Glutamatergic neuron (in vitro differentiated cells): ENCODE data around the gene CERS5. TPM values are rescaled to one million over a fixed set of nuclear protein-coding genes. Genes with fewer than 3 reads are reported as not detected.

Experiments
- DNase-seq: peaks from one replicate; pipeline ENCODE4 v3.0.0; 2022
- H3K27ac Mint-ChIP-seq: one replicate; pipeline ENCODE4 v1.8.0; 2020; ENCODE audit warnings: mild to moderate bottlenecking, mixed read lengths, inconsistent platforms; ENCODE audit not compliant: unreplicated experiment
- H3K27me3 Mint-ChIP-seq: one replicate; pipeline ENCODE4 v1.8.0; 2020; ENCODE audit warnings: mild to moderate bottlenecking, moderate library complexity, mixed read lengths, inconsistent platforms; ENCODE audit not compliant: unreplicated experiment
- H3K36me3 Mint-ChIP-seq: one replicate; pipeline ENCODE4 v1.8.0; 2020; ENCODE audit warnings: mild to moderate bottlenecking, mixed read lengths, inconsistent platforms; ENCODE audit not compliant: unreplicated experiment
- H3K4me1 Mint-ChIP-seq: one replicate; pipeline ENCODE4 v1.8.0; 2020; ENCODE audit warnings: mild to moderate bottlenecking, low read depth, mixed read lengths, inconsistent platforms; ENCODE audit not compliant: unreplicated experiment
- H3K4me3 Mint-ChIP-seq: one replicate; pipeline ENCODE4 v1.8.0; 2020; ENCODE audit warnings: mild to moderate bottlenecking, mixed read lengths, inconsistent platforms; ENCODE audit not compliant: unreplicated experiment
- H3K9me3 Mint-ChIP-seq: one replicate; pipeline ENCODE4 v1.8.0; 2020; ENCODE audit warnings: mild to moderate bottlenecking, moderate library complexity, mixed read lengths, inconsistent platforms; ENCODE audit not compliant: unreplicated experiment
- total RNA-seq: library from RNA; stranded (reverse); fragmentation: NEBNext Ultra II Directional; extraction: Animal tissue kit (Norgen Biotek cat#: 25700); gene quantifications from one replicate; pipeline ENCODE4 v1.2.1, GENCODE V29; 2021; ENCODE audit not compliant: unreplicated experiment
- TF ChIP-seq, protein P1 (sequence below): fragments of 200-600 bp; sonication (generic); IDR thresholded peaks from one replicate; pipeline ENCODE4 v1.5.0; 2021; ENCODE audit not compliant: partially characterized antibody, unreplicated experiment

Gene CERS5
- total RNA-seq, 1 donor from 2014 or later = 125 TPM

DNA sequence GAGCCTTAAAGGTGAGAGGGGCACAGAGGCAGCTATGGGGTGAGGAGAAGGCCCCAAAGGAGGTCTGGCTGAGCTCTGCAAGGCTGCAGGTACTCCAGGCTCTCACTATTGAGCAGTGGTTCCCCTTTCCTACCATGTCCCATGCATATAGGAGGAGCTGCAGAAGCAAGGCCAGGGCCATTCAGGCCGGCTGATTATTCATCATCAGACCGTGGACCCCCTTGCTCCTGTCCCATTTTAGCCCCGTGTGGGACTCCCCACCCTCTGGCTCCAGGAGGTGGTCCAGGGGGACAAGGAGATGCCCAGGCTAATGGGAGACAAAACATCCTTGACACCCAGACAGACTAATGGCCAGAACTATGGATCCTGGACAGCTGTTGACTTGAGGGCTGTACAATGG, 60.3 kb downstream of the CERS5 start:
- Mint-ChIP-seq H3K27ac (no peak overlapping the region), H3K36me3 (no peaks in the 10 kb centered on the region), H3K9me3 (peaks cover 4% of the 10 kb centered on the region), H3K27me3 (peaks cover 4% of the 10 kb centered on the region), H3K4me3 (no peak overlapping the region), H3K4me1 (peaks cover 14% of the 10 kb centered on the region)
- DNase-seq = no peak
- TF ChIP-seq, protein P1, sequence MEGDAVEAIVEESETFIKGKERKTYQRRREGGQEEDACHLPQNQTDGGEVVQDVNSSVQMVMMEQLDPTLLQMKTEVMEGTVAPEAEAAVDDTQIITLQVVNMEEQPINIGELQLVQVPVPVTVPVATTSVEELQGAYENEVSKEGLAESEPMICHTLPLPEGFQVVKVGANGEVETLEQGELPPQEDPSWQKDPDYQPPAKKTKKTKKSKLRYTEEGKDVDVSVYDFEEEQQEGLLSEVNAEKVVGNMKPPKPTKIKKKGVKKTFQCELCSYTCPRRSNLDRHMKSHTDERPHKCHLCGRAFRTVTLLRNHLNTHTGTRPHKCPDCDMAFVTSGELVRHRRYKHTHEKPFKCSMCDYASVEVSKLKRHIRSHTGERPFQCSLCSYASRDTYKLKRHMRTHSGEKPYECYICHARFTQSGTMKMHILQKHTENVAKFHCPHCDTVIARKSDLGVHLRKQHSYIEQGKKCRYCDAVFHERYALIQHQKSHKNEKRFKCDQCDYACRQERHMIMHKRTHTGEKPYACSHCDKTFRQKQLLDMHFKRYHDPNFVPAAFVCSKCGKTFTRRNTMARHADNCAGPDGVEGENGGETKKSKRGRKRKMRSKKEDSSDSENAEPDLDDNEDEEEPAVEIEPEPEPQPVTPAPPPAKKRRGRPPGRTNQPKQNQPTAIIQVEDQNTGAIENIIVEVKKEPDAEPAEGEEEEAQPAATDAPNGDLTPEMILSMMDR = no peak

DNA sequence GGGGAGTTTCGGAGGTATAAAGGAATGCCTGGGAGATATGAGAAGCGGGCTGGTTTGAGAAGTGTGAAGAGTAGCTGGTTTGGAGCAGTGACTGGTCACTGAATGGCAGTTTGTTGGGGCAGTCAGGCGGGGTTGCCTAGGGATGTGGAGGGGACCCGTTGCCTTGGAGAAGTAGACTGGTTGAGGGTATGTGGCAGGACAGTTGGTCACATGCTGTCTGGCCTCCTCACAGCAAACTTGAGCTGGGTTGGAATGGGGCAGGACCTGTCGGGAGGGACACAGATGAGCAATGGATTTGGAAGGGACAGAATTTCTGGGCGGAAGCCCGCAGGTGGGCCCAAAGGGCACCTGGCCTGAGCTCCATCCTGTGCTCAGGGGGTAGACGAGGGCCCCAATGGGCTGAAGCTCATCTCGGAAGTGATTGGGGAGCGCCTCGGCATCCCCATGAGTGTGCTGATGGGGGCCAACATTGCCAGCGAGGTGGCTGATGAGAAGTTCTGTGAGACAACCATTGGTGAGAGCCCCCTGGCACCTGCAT, 61.2 kb downstream of the CERS5 start:
- Mint-ChIP-seq H3K36me3 (no peaks in the 10 kb centered on the region), H3K27ac (no peak overlapping the region), H3K27me3 (peaks cover 4% of the 10 kb centered on the region), H3K4me1 (peaks cover 13% of the 10 kb centered on the region), H3K9me3 (peaks cover 4% of the 10 kb centered on the region), H3K4me3 (peak overlapping the region; percentile 28)
- TF ChIP-seq, protein P1 = no peak
- DNase-seq = no peak

DNA sequence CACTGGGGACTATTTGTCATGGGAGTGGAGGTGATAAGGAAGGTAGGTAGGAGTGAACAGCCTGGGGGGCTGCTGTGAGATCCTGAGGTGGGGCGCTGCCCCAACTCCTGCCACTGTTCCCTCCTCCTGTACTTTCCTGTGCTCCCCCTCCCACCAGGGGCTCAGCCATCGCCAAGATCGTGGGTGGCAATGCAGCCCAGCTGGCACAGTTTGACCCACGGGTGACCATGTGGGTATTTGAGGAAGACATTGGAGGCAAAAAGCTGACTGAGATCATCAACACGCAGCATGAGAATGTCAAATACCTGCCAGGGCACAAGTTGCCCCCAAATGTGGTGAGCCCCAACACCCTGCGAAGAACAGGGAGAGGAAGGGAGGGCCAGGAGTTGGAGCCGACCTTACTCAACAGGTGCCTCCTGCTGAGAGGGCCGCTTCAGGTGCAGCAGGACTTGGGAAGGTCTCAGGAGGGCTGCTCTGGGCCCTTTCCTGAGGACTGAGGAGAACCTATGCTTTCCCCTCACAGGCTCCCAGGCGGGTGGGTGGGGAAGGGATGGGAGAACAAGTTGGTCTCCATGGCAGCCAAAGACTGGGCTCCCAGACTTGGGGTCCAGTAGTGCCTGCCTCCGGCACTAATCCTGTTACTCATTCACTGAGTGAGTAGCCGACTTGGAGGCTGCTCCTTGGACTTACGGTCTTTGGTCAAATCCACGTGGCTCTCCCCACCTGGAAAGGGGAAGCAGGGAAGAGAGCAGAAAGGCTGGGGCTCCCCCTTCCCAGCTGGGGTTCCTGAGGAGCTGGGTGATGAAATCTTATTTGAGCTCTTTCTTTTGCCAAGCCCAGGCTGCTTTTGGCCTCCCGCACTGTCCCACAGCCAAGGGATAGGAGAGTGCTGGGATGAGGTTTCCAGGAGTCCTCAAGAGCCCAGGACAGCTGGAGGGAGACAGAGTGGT, 62.5 kb downstream of the CERS5 start:
- TF ChIP-seq, protein P1 = no peak
- Mint-ChIP-seq H3K9me3 (peaks cover 4% of the 10 kb centered on the region), H3K27ac (no peak overlapping the region), H3K27me3 (peaks cover 4% of the 10 kb centered on the region), H3K36me3 (peaks cover 1% of the 10 kb centered on the region), H3K4me3 (no peak overlapping the region), H3K4me1 (peaks cover 7% of the 10 kb centered on the region)
- no peak for DNase-seq

DNA sequence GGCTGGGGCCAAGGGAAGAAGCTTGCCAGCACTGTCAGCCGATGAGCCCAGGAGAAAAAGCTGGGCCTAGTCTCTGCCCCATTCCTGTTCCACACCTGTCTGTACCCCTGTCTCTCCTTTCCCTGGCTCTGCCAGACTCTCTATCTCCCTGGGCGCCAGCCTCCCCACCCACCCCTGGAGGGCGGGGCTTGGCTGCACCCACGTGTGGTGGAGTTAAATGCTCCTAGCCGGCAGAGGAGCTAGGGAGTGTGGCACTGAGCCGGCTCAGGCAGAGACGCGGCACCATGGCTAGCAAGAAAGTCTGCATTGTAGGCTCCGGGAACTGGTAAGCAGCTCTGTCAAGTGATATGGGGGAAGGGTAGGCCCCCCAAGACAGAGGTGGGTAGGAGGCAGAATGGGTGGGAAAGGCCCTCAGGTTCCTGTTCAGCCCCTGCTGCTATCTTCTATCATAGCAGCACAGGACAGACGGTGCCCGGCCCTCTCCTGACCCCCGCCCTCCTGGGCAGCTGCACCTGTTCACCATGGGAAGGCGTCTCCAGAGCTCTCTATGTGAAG, 63.3 kb downstream of the CERS5 start, which contains the start of gene GPD1:
Gene GPD1 (plus strand): TSS at position 242 of the 555 bp plus-strand sequence. CDS start 43 bp downstream, at position 285.
- Mint-ChIP-seq H3K4me3 (peak within 1 kb of the TSS; percentile 18), H3K4me1 (peaks cover 7% of the 10 kb centered on the region), H3K27me3 (peaks cover 4% of the 10 kb centered on the region), H3K36me3 (peaks cover 6% of the 10 kb centered on the region), H3K9me3 (peaks cover 4% of the 10 kb centered on the region), H3K27ac (no peak within 1 kb of the TSS)
- DNase-seq = no peak
- TF ChIP-seq, protein P1 = no peak
